Activated T-cell treated with anti-CD3 and anti-CD28 coated beads, Interleukin-2, amount 50 U/mL, for 72 hours (primary cell): ENCODE measurements around the gene COQ7. TPM values are rescaled to one million over a fixed set of nuclear protein-coding genes. Genes with fewer than 3 reads are reported as not detected.

Source experiments
- ATAC-seq, 2 donors: fragments of 150-1000 bp; cut with Tn5 transposase; replicated peaks in 1 of 2; 2 replicates each; pipeline ENCODE4 v1.10.0; 2021; ENCODE audit warnings: moderate library complexity in 2 of 2, mild to moderate bottlenecking in 1 of 2
- DNase-seq, 2 donors: peaks; one replicate each; pipeline ENCODE4 v3.0.0; 2021 to 2022; ENCODE audit warnings: mixed read lengths in 1 of 2
- H3K27ac Mint-ChIP-seq: one replicate; pipeline ENCODE4 v1.8.0; 2022; ENCODE audit warnings: mild to moderate bottlenecking, moderate library complexity, mixed read lengths
- H3K27me3 Mint-ChIP-seq: one replicate; pipeline ENCODE4 v1.8.0; 2022; ENCODE audit warnings: low read depth, mixed read lengths
- H3K36me3 Mint-ChIP-seq, 2 donors: one replicate each; pipeline ENCODE4 v1.8.0; 2022; ENCODE audit warnings: mixed read lengths in 2 of 2, mild to moderate bottlenecking in 1 of 2; ENCODE audit not compliant: insufficient read depth in 2 of 2
- H3K4me1 Mint-ChIP-seq: one replicate; pipeline ENCODE4 v1.8.0; 2022; ENCODE audit warnings: low read depth, mixed read lengths
- H3K4me3 Mint-ChIP-seq, 2 donors: one replicate each; pipeline ENCODE4 v1.8.0; 2022; ENCODE audit warnings: mild to moderate bottlenecking in 2 of 2, mixed read lengths in 2 of 2, moderate library complexity in 2 of 2
- H3K9me3 Mint-ChIP-seq, 2 donors: one replicate each; pipeline ENCODE4 v1.8.0; 2022; ENCODE audit warnings: mixed read lengths in 2 of 2
- total RNA-seq, 2 donors: library from RNA; stranded (reverse); gene quantifications; one replicate each; pipeline ENCODE4 v1.2.3, GENCODE V29; 2022

COQ7 gene
- total RNA-seq, 2 donors from 2014 or later = 16.5 to 16.6 TPM

GRCh38 chr16:19123535-19124178, 56.2 kb downstream of the COQ7 start:
- DNase-seq (no peak), ATAC-seq (no peak)
- no peak overlapping the region for H3K27ac Mint-ChIP-seq
- H3K36me3 Mint-ChIP-seq = peaks cover 0 to 2% of the 10 kb centered on the region in 2 donors
- peaks cover 39% of the 10 kb centered on the region for H3K4me1 Mint-ChIP-seq
- peaks cover 0 to 2% of the 10 kb centered on the region in 2 donors for H3K9me3 Mint-ChIP-seq
- no peak overlapping the region for H3K4me3 Mint-ChIP-seq
- H3K27me3 Mint-ChIP-seq = peaks cover under 1% of the 10 kb centered on the region

GRCh38 chr16:19126300-19126699, 58.9 kb downstream of the COQ7 start:
- DNase-seq (no peak), ATAC-seq (no peak)
- peaks cover 0 to 2% of the 10 kb centered on the region in 2 donors for H3K9me3 Mint-ChIP-seq
- H3K4me3 Mint-ChIP-seq = no peak overlapping the region
- no peak overlapping the region for H3K27ac Mint-ChIP-seq
- peaks cover 0 to 2% of the 10 kb centered on the region in 2 donors for H3K36me3 Mint-ChIP-seq
- peaks cover 43% of the 10 kb centered on the region for H3K4me1 Mint-ChIP-seq
- peaks cover 5% of the 10 kb centered on the region for H3K27me3 Mint-ChIP-seq

- Mint-ChIP-seq H3K27ac (peak overlapping the region; percentile 81), H3K4me3 (peak overlapping the region; percentile 60 to 61), H3K27me3 (peaks cover 5% of the 10 kb centered on the region), H3K4me1 (peaks cover 47% of the 10 kb centered on the region), H3K36me3 (peaks cover 0 to 2% of the 10 kb centered on the region in 2 donors), H3K9me3 (peaks cover 0 to 2% of the 10 kb centered on the region in 2 donors)
- peak; percentile 72 to 86 for ATAC-seq
- DNase-seq = peak in 1 of 2 donors; percentile 34
Observed at GRCh38 chr16:19127205-19127604, 59.8 kb downstream of the COQ7 start.

GRCh38 chr16:19127674-19128131, 60.3 kb downstream of the COQ7 start:
- H3K9me3 Mint-ChIP-seq = peaks cover 0 to 2% of the 10 kb centered on the region in 2 donors
- peaks cover 47% of the 10 kb centered on the region for H3K4me1 Mint-ChIP-seq
- H3K36me3 Mint-ChIP-seq = peaks cover 0 to 2% of the 10 kb centered on the region in 2 donors
- peak in 1 of 2 donors; percentile 17 for DNase-seq
- ATAC-seq = peak; percentile 67 to 71
- peak overlapping the region; percentile 81 for H3K27ac Mint-ChIP-seq
- H3K27me3 Mint-ChIP-seq = peaks cover 5% of the 10 kb centered on the region
- peak overlapping the region; percentile 60 to 61 for H3K4me3 Mint-ChIP-seq

GRCh38 chr16:19128454-19129200, 61.2 kb downstream of the COQ7 start:
- DNase-seq (no peak), ATAC-seq (no peak)
- H3K27ac Mint-ChIP-seq = no peak overlapping the region
- H3K27me3 Mint-ChIP-seq = peaks cover 5% of the 10 kb centered on the region
- H3K4me3 Mint-ChIP-seq = peak overlapping the region in 1 of 2 donors; percentile 39
- H3K4me1 Mint-ChIP-seq = peaks cover 47% of the 10 kb centered on the region
- H3K9me3 Mint-ChIP-seq = peaks cover 0 to 2% of the 10 kb centered on the region in 2 donors
- peaks cover 0 to 2% of the 10 kb centered on the region in 2 donors for H3K36me3 Mint-ChIP-seq

Other genes with a start within 250 kb of the COQ7 start
- gene SMG1, start 141.2 kb upstream of the COQ7 start, total RNA-seq = 100 to 1,000 TPM; 165 to 171 TPM
- gene TMC7, start 83.7 kb upstream of the COQ7 start, total RNA-seq = under 1 TPM in 1 of 2 donors, not detected in 1; 0.10 TPM
- 1 to 10 TPM; 6.7 to 9.3 TPM for gene ITPRIPL2, start 46.4 kb downstream of the COQ7 start, total RNA-seq
- gene SYT17, start 100.6 kb downstream of the COQ7 start, total RNA-seq = under 1 TPM; 0.36 to 0.39 TPM
- not detected for gene CLEC19A, start 218.1 kb downstream of the COQ7 start, total RNA-seq